ENCODE data around the gene FBN2. TPM values are rescaled to one million over a fixed set of nuclear protein-coding genes. Genes with fewer than 3 reads are reported as not detected.

FBN2 gene
- total and polyA plus RNA-seq, 2 of the 4 experiments (the other 2 are of a cell fraction) = 26.7 to 69.0 TPM

- no peaks in the 10 kb centered on the region for H3K27me3 ChIP-seq (ENCODE audit: control insufficient read depth, insufficient read depth, low read length)
- DNase-seq = no peak
- H3K4me3 ChIP-seq (ENCODE audit: insufficient read depth, low read depth, low read length) = no peak overlapping the region
- H2AFZ ChIP-seq (replicated peaks; ENCODE audit: low read length, poor library complexity) = no peak overlapping the region
- 95% methylated on average over 5 of the region's 5 CpGs; no CpG with 5 or more reads in 1 of the 2 experiments for WGBS, 2 experiments (ENCODE audit: extremely low coverage in 2 of 2, insufficient read length in 1 of 2)
- peaks cover 45% of the 10 kb centered on the region for H3K36me3 ChIP-seq (ENCODE audit: control insufficient read depth, insufficient read depth, low read length)
- H2BK15ac ChIP-seq (ENCODE audit: low read depth, low read length) = no peak overlapping the region
- ChIA-PET CTCF (no interaction called here), POLR2A (ENCODE audit: unreplicated experiment) (no interaction called here)
- no peak overlapping the region for H2BK120ac ChIP-seq (ENCODE audit: low read depth, low read length)
- no peak for ATAC-seq (ENCODE audit: low read depth)
- no peaks in the 10 kb centered on the region; a peak in 1 of 4 replicates for H3K79me1 ChIP-seq (ENCODE audit: low read depth in 1 of 2, low read length in 2 of 2)
- no peak overlapping the region for H4K91ac ChIP-seq (ENCODE audit: insufficient read depth, low read depth, low read length)
- H3K9ac ChIP-seq (ENCODE audit: low read depth, low read length) = no peak overlapping the region
- dilution Hi-C loops (cut with HindIII; ENCODE audit: low sequenced_read_pairs, unreplicated experiment) (no loop called here), in situ Hi-C loops (cut with MboI; ENCODE audit: low sequenced_read_pairs) (no loop called here), intact Hi-C loops (cut with micrococcal nuclease) (no loop called here)
- no peak overlapping the region for H4K8ac ChIP-seq (ENCODE audit: low read depth in 2 of 2, low read length in 2 of 2)
- no peak overlapping the region for H2BK5ac ChIP-seq (ENCODE audit: low read depth, low read length, poor library complexity, severe bottlenecking)
- H3K56ac ChIP-seq (ENCODE audit: extremely low read depth, insufficient read depth, low read length) = no peak overlapping the region
- no peaks in the 10 kb centered on the region for H3K4me1 ChIP-seq (ENCODE audit: control insufficient read depth, insufficient read depth, low read length)
- H2AK5ac ChIP-seq (ENCODE audit: low read depth, low read length) = no peak overlapping the region
- H3K4ac ChIP-seq (ENCODE audit: low read depth, low read length) = no peak overlapping the region
- H3K23ac ChIP-seq (ENCODE audit: low read depth, low read length) = no peak overlapping the region
- no peak overlapping the region for H3K18ac ChIP-seq (ENCODE audit: low read depth, low read length)
- H4K20me1 ChIP-seq (ENCODE audit: insufficient read depth, low read length) = no peaks in the 10 kb centered on the region; the same call in 1 of the 2 replicates
- no peaks in the 10 kb centered on the region for H3K9me3 ChIP-seq (ENCODE audit: control insufficient read depth, insufficient read depth, low read length)
- H4K5ac ChIP-seq (ENCODE audit: low read depth, low read length) = no peak overlapping the region
- no peak overlapping the region for H3K27ac ChIP-seq (ENCODE audit: insufficient read depth, low read length)
- H2BK20ac ChIP-seq (ENCODE audit: low read depth, low read length) = no peak overlapping the region
- no TSS peak for BruUV-seq (replicated peaks)
- H3K4me2 ChIP-seq (ENCODE audit: low read depth, low read length) = no peak overlapping the region
- no peak overlapping the region for H2AK9ac ChIP-seq (replicated peaks; ENCODE audit: low read depth, low read length, poor library complexity)
- TF ChIP-seq POLR2A (IDR thresholded peaks at IDR 0.05; ENCODE audit: low read depth, low read length) (no peak), NFE2L2 (IDR thresholded peaks at IDR 0.05; ENCODE audit: low read depth, low read length) (no peak), RCOR1 (IDR thresholded peaks at IDR 0.05; ENCODE audit: insufficient replicate concordance, low read length) (no peak), ELK1 (IDR thresholded peaks at IDR 0.05; ENCODE audit: borderline replicate concordance, low read depth, low read length) (no peak), CEBPB (IDR thresholded peaks at IDR 0.05; ENCODE audit: low read depth, low read length) (no peak), SMC3 (IDR thresholded peaks at IDR 0.05; ENCODE audit: low read depth, low read length) (no peak), CTCF (conservative IDR thresholded peaks at IDR 0.05; ENCODE audit: low read depth, low read length) (no peak), MAZ (IDR thresholded peaks at IDR 0.05; ENCODE audit: borderline replicate concordance, low read depth, low read length) (no peak), CHD1 (IDR thresholded peaks at IDR 0.05; ENCODE audit: low read depth, low read length) (no peak), MAFK (IDR thresholded peaks at IDR 0.05; ENCODE audit: low read depth, low read length) (no peak), MXI1 (IDR thresholded peaks at IDR 0.05; ENCODE audit: borderline replicate concordance, low read depth, low read length) (no peak), BHLHE40 (IDR thresholded peaks at IDR 0.05; ENCODE audit: low read depth, low read length) (no peak)
- H3K14ac ChIP-seq (replicated peaks; ENCODE audit: low read depth, low read length) = no peak overlapping the region
- peaks cover 6% of the 10 kb centered on the region; the same call in 1 of the 2 replicates for H3K9me1 ChIP-seq (ENCODE audit: insufficient read depth, low read length)
Observed at GRCh38 chr5:128331261-128331660, 206.8 kb downstream of the FBN2 start.
